OCI-LY3 (cell line): ENCODE measurements around the gene DLX1.

Experiments used
- H2AFZ ChIP-seq: fragments of 200-600, 300-600 bp; shearing (Covaris generic); 2 replicates; pipeline ENCODE4 v1.6.0; 2014; ENCODE audit warnings: antibody characterized with exemption, low read depth, low read length
- H3K27ac ChIP-seq: fragments of 200-600, 300-600 bp; sonication (generic); 2 replicates; pipeline ENCODE4 v1.5.1; 2014; ENCODE audit warnings: mild to moderate bottlenecking, low read length, moderate library complexity, mixed read lengths
- H3K27me3 ChIP-seq: fragments of 200-600, 300-600 bp; sonication (generic); 2 replicates; pipeline ENCODE4 v1.6.1; 2014; ENCODE audit warnings: low read depth, low read length, mixed read lengths
- H3K36me3 ChIP-seq: fragments of 200-600, 300-600 bp; sonication (generic); replicated peaks from 2 replicates; pipeline ENCODE3; 2014; ENCODE audit warnings: low read depth, low read length, mixed read lengths
- H3K4me1 ChIP-seq: fragments of 300-600, 200-600 bp; sonication (generic); 2 replicates; pipeline ENCODE4 v1.6.1; 2014; ENCODE audit warnings: low read length, mixed read lengths
- H3K4me2 ChIP-seq: fragments of 200-600, 300-600 bp; sonication (generic); 2 replicates; pipeline ENCODE4 v1.6.1; 2014; ENCODE audit warnings: low read length, mixed read lengths
- H3K4me3 ChIP-seq: fragments of 300-600, 200-600 bp; sonication (generic); 2 replicates; pipeline ENCODE4 v1.5.1; 2014; ENCODE audit warnings: antibody characterized with exemption, mild to moderate bottlenecking, low read length, moderate library complexity
- H3K79me2 ChIP-seq: fragments of 300-600, 200-600 bp; shearing (Covaris generic); 2 replicates; pipeline ENCODE4 v1.6.1; 2014; ENCODE audit warnings: mild to moderate bottlenecking, low read length, mixed read lengths
- H3K9ac ChIP-seq: fragments of 300-600, 200-600 bp; shearing (Covaris generic); 2 replicates; pipeline ENCODE4 v1.6.0; 2014; ENCODE audit warnings: mild to moderate bottlenecking, low read length, moderate library complexity
- H3K9me3 ChIP-seq: fragments of 200-600, 300-600 bp; shearing (Covaris generic); 2 replicates; pipeline ENCODE4 v1.6.1; 2014; ENCODE audit warnings: low read length, mixed read lengths; ENCODE audit not compliant: insufficient read depth
- H4K20me1 ChIP-seq: fragments of 200-600, 300-600 bp; sonication (generic); 2 replicates; pipeline ENCODE4 v1.6.1; 2016; ENCODE audit warnings: low read length, mixed read lengths; ENCODE audit not compliant: insufficient read depth
- EZH2phosphoT487 ChIP-seq: fragments of 200-600 bp; shearing (Covaris generic); IDR thresholded peaks from 2 replicates; pipeline ENCODE4 v1.6.1; 2018; ENCODE audit warnings: antibody characterized with exemption, mixed run types, low read depth
- TF ChIP-seq, protein P1 (sequence below): fragments of 200-600, 300-600 bp; sonication (generic); IDR thresholded peaks from 2 replicates; pipeline ENCODE4 v1.5.1; 2014; ENCODE audit warnings: antibody characterized with exemption, low read length, low read depth

DLX1 gene

DNA sequence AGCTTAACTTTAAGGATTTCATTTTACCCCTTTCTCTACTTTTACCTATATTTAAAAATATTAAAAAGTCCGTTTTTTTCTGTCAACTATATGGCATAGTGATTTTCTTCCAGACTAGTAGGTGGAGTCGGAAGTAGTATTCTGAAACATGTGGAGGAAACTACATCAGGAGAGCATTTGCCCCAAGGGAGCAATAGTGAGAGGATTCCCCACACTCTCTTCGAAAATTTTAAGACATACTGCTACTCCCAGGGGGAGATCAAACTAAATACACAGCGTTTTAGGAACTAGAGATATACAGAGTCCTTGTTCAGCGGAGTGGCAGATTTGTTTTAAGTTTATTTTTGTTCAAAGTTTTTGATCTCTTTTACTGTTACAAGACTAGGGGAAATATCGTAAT lies 45.0 kb upstream of the DLX1 start:
- H3K27me3 ChIP-seq, result no peaks in the 10 kb centered on the region
- no peaks in the 10 kb centered on the region for H4K20me1 ChIP-seq
- H3K9me3 ChIP-seq, result no peaks in the 10 kb centered on the region
- TF ChIP-seq, protein P1, sequence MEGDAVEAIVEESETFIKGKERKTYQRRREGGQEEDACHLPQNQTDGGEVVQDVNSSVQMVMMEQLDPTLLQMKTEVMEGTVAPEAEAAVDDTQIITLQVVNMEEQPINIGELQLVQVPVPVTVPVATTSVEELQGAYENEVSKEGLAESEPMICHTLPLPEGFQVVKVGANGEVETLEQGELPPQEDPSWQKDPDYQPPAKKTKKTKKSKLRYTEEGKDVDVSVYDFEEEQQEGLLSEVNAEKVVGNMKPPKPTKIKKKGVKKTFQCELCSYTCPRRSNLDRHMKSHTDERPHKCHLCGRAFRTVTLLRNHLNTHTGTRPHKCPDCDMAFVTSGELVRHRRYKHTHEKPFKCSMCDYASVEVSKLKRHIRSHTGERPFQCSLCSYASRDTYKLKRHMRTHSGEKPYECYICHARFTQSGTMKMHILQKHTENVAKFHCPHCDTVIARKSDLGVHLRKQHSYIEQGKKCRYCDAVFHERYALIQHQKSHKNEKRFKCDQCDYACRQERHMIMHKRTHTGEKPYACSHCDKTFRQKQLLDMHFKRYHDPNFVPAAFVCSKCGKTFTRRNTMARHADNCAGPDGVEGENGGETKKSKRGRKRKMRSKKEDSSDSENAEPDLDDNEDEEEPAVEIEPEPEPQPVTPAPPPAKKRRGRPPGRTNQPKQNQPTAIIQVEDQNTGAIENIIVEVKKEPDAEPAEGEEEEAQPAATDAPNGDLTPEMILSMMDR, result no peak
- TF ChIP-seq EZH2phosphoT487, result no peak
- H3K36me3 ChIP-seq, result no peaks in the 10 kb centered on the region
- no peak overlapping the region for H2AFZ ChIP-seq
- H3K4me1 ChIP-seq, result no peaks in the 10 kb centered on the region
- no peak overlapping the region for H3K4me2 ChIP-seq
- no peak overlapping the region for H3K9ac ChIP-seq
- H3K4me3 ChIP-seq, result no peak overlapping the region
- H3K27ac ChIP-seq, result no peak overlapping the region
- H3K79me2 ChIP-seq, result no peaks in the 10 kb centered on the region

- H3K9ac ChIP-seq, result no peak overlapping the region
- no peak overlapping the region for H2AFZ ChIP-seq
- no peaks in the 10 kb centered on the region for H3K36me3 ChIP-seq
- no peak overlapping the region for H3K4me3 ChIP-seq
- no peak overlapping the region for H3K27ac ChIP-seq
- H3K79me2 ChIP-seq, result no peaks in the 10 kb centered on the region
- TF ChIP-seq, protein P1, result no peak
- TF ChIP-seq EZH2phosphoT487, result no peak
- H3K9me3 ChIP-seq, result no peaks in the 10 kb centered on the region
- H3K4me2 ChIP-seq, result no peak overlapping the region
- H3K4me1 ChIP-seq, result no peaks in the 10 kb centered on the region
- H4K20me1 ChIP-seq, result no peaks in the 10 kb centered on the region
- H3K27me3 ChIP-seq, result no peaks in the 10 kb centered on the region
These were observed 39.1 kb upstream of the DLX1 start for GRCh38 chr2:172046080-172046678.

GRCh38 chr2:172046866-172047565 lies 38.3 kb upstream of the DLX1 start:
- Histone ChIP-seq H3K9ac (no peak overlapping the region), H4K20me1 (no peaks in the 10 kb centered on the region), H3K4me1 (0 out of 2 replicates have a peak, but pooled peaks cover under 1% of the 10 kb centered on the region), H3K36me3 (no peaks in the 10 kb centered on the region), H3K4me2 (no peak overlapping the region), H3K27me3 (no peaks in the 10 kb centered on the region), H2AFZ (no peak overlapping the region), H3K4me3 (no peak overlapping the region), H3K9me3 (no peaks in the 10 kb centered on the region), H3K79me2 (no peaks in the 10 kb centered on the region), H3K27ac (no peak overlapping the region)
- TF ChIP-seq, protein P1, result no peak
- no peak for TF ChIP-seq EZH2phosphoT487

DNA sequence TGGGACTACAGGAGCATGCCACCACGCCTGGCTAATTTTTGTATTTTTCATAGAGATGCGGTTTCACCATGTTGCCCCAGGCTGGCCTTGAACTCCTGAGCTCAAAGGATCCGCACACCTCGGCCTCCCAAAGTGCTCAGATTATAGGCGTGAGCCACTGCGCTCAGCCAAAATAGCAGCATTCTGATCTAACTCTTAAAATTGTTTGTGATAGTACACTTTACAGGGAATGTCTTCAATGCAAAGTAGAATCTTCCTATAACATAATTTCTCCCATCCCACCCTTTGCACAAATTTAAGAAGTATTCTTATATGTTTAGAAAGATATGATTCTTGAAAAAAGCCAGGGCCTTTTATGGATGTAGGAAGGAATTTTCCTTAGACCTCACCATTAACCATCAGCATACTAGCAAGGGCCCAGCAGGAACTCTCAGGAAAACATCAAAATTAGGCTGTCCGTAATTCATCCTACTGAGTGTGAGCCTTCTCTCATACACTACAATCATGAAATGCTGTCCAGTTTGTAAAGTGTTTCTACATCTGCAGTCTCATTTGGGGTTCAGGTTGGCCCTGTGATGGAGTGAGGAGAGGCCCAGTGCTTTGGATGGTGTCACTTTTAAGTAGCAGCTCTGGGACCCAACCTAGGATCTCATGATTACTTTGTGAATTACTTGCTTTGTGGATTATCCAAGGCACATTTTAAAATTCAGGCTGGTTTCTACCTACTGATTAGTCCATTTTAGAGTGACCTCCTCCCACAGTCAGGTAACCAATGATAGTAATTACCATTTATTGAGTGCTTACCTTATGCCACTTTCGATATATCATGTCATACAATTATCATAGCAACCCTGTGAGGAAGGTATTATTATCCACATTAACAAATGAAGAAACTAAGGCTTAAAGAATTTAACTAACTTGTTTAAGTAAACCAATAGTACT lies 37.5 kb upstream of the DLX1 start:
- Histone ChIP-seq H3K79me2 (no peaks in the 10 kb centered on the region), H3K4me1 (peaks cover 8% of the 10 kb centered on the region), H4K20me1 (no peaks in the 10 kb centered on the region), H3K4me2 (no peak overlapping the region), H3K9me3 (no peaks in the 10 kb centered on the region), H3K27ac (no peak overlapping the region), H3K36me3 (no peaks in the 10 kb centered on the region), H3K9ac (no peak overlapping the region), H3K27me3 (no peaks in the 10 kb centered on the region), H3K4me3 (no peak overlapping the region), H2AFZ (no peak overlapping the region)
- no peak for TF ChIP-seq EZH2phosphoT487
- TF ChIP-seq, protein P1, result no peak
